Mucosa of descending colon (tissue), 3 donors: ENCODE measurements around the gene PIP5K1C. TPM values are rescaled to one million over a fixed set of nuclear protein-coding genes. Genes with fewer than 3 reads are reported as not detected.

Experiments
- ATAC-seq: fragments of 200-7000 bp; cut with Tn5 transposase; one replicate; pipeline ENCODE4 v1.9.1; 2020; ENCODE audit warnings: mild to moderate bottlenecking, moderate library complexity
- DNase-seq, 3 donors: peaks; one replicate each; pipeline ENCODE4 v3.0.0-alpha.2; 2020
- H3K36me3 ChIP-seq: fragments of 200-600 bp; one replicate; pipeline ENCODE4 v1.8.0; 2021; ENCODE audit warnings: low read depth, mild to moderate bottlenecking
- H3K4me1 ChIP-seq: fragments of 200-600 bp; one replicate; pipeline ENCODE4 v1.8.0; 2021; ENCODE audit warnings: low read depth, mild to moderate bottlenecking
- H3K4me3 ChIP-seq: fragments of 200-600 bp; one replicate; pipeline ENCODE4 v1.8.0; 2021; ENCODE audit warnings: mild to moderate bottlenecking
- H3K9me3 ChIP-seq: fragments of 200-600 bp; one replicate; pipeline ENCODE4 v1.8.0; 2021; ENCODE audit warnings: mild to moderate bottlenecking
- CTCF ChIP-seq: fragments of 200-600 bp; IDR thresholded peaks from one replicate; pipeline ENCODE4 v1.8.0; 2022; ENCODE audit warnings: antibody characterized with exemption, mild to moderate bottlenecking
- intact Hi-C, 2 donors: fragments of 100-400 bp; cut with DNase I in 1 of 2; cut with micrococcal nuclease in 1 of 2; formaldehyde crosslinking; loops; one replicate each; pipeline versions ENCODE4 v1.11.0 to v1.11.1; 2022; cut with DNase I, micrococcal nuclease
- total RNA-seq, 3 donors: library from RNA; stranded (reverse); fragmentation: NEBNext Ultra II Directional in 2 of 3; extraction: Animal tissue kit (Norgen Biotek cat#: 25700) in 2 of 3; gene quantifications; one replicate each; pipeline versions ENCODE4 v1.2.1 to v1.2.4, GENCODE V29; 2021 to 2023
- donor health status: DM: no; HTN: no; CAD: no; lungs with moderate emphysema.
- donor health status: DM: no; HTN: no; CAD: no.
- donor health status: DM: no; HTN: yes; CAD: no.

PIP5K1C gene
- total RNA-seq, 3 donors from 2014 or later = 23.1 to 95.2 (median 23.2) TPM

GRCh38 chr19:3604987-3605343 is 95.3 kb downstream of the PIP5K1C start:
- H3K4me1 ChIP-seq = peaks cover 28% of the 10 kb centered on the region
- no peaks in the 10 kb centered on the region for H3K36me3 ChIP-seq
- TF ChIP-seq CTCF = no peak
- no peak for ATAC-seq
- H3K9me3 ChIP-seq = no peaks in the 10 kb centered on the region
- no peak overlapping the region for H3K4me3 ChIP-seq
- intact Hi-C loops = no loop called here
- DNase-seq = no peak

- H3K9me3 ChIP-seq = no peaks in the 10 kb centered on the region
- ATAC-seq = no peak
- peaks cover 28% of the 10 kb centered on the region for H3K4me1 ChIP-seq
- no peaks in the 10 kb centered on the region for H3K36me3 ChIP-seq
- DNase-seq = no peak
- intact Hi-C loops = no loop called here
- H3K4me3 ChIP-seq = no peak overlapping the region
- TF ChIP-seq CTCF = no peak
Measured at GRCh38 chr19:3604227-3604986, 95.9 kb downstream of the PIP5K1C start.

DNA sequence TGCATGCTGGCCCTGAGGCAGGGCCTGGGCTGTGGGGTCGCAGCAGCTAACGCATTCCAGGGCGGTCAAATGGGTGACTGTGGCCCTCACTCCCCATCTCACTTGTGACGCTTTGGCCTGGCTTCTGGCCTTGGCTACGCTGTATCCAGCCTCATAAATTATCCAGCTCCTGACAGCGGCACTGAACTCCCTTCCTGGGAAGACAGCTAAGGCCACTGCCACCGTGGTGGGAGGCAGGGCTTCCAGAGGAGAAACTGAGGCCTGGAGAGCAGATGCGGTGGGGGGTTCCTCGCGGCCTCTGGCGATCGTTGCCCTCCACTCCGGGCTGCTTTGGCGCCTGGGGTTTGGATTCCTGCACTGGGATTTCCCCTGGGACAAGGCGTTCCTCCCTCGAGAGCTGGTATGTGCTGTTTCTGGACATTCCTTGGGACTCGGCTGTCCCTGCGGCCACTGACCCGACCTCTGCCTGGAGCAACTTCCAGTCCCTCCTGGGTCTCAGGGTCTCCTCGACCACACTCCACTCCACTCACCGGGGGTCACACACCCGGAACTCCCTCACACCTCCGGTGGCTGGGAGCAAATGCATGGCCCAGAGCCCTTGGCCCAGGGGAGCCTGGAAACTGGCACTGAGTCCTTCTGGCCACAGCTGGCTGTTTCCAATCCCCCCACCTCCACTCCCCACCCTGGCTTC is 97.0 kb downstream of the PIP5K1C start:
- ATAC-seq = no peak
- no peak for DNase-seq
- TF ChIP-seq CTCF = no peak
- Histone ChIP-seq H3K36me3 (no peaks in the 10 kb centered on the region), H3K4me3 (no peak overlapping the region), H3K9me3 (no peaks in the 10 kb centered on the region), H3K4me1 (peaks cover 28% of the 10 kb centered on the region)
- intact Hi-C loops = no loop called here

DNA sequence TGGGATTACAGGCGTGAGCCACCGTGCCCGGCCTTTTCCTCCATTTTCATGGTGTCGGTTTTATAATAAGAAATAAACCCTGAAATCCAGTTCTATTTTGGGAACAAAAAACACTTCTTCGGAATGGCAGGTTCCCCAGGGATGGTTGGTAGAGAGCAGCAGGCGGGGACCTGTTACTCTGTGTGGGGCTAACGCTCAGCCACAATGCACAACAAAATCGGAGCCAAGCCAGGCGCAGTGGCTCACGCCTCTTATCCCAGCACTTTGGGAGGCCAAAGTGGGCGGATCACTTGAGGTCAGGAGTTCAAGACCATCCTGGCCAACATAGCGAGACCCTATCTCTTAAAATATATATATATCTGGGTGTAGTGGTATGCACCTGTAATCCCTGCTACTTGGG is 99.2 kb downstream of the PIP5K1C start:
- TF ChIP-seq CTCF = no peak
- intact Hi-C loops = no loop called here
- ATAC-seq (no peak), DNase-seq (no peak)
- Histone ChIP-seq H3K4me3 (no peak overlapping the region), H3K4me1 (peaks cover 12% of the 10 kb centered on the region), H3K36me3 (no peaks in the 10 kb centered on the region), H3K9me3 (no peaks in the 10 kb centered on the region)

DNA sequence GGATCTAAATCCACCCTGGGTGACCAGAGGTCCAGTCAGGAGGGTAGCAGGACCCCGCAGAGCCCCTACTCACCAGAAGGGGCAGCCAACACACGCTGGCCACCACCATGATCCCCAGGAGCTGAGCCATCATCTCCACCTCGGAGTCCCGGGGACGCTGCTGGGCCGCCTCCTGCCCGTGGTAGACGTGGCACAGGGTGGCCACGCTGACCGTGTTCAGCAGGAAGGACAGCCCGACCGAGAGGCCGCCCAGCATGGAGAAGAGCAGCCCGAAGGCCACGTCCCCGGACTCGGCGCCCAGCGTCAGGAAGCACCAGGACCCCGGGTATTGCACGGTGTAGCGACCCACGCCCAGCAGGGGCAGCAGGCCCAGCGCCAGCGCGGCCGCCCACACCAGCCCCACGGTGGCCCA is 100.5 kb downstream of the PIP5K1C start:
- Histone ChIP-seq H3K9me3 (no peaks in the 10 kb centered on the region), H3K36me3 (no peaks in the 10 kb centered on the region), H3K4me1 (peaks cover 2% of the 10 kb centered on the region), H3K4me3 (no peak overlapping the region)
- ATAC-seq (no peak), DNase-seq (no peak)
- no peak for TF ChIP-seq CTCF
- intact Hi-C loops = no loop called here
